SK-N-SH treated with all-trans-retinoic acid at 6 μM for 48 hours (cell line): ENCODE results near the gene GLDN.

Source experiments
- ESRRG ChIP-seq: fragments of 250-450 bp; sonication (Bioruptor Pico); IDR thresholded peaks from 2 replicates; pipeline ENCODE4 v1.6.1; 2021; ENCODE audit warnings: mild to moderate bottlenecking
- OSR1 ChIP-seq: fragments of 250-450 bp; sonication (Bioruptor Pico); IDR thresholded peaks from 2 replicates; pipeline ENCODE4 v1.8.0; 2022; ENCODE audit warnings: moderate library complexity, mild to moderate bottlenecking, inconsistent platforms
- PATZ1 ChIP-seq: fragments of 250-450 bp; sonication (Bioruptor Pico); IDR thresholded peaks from 2 replicates; pipeline ENCODE4 v1.8.0; 2020; ENCODE audit warnings: mild to moderate bottlenecking, moderate library complexity, borderline replicate concordance
- RARB ChIP-seq: fragments of 250-450 bp; sonication (Bioruptor Pico); IDR thresholded peaks from 2 replicates; pipeline ENCODE4 v1.8.0; 2021; ENCODE audit warnings: mild to moderate bottlenecking, moderate library complexity
- TOX ChIP-seq: fragments of 250-450 bp; sonication (Bioruptor Pico); IDR thresholded peaks from 2 replicates; pipeline ENCODE4 v1.8.0; 2021; ENCODE audit warnings: mild to moderate bottlenecking, moderate library complexity, borderline replicate concordance
- ZC3H10 ChIP-seq: fragments of 250-450 bp; sonication (Bioruptor Pico); IDR thresholded peaks from 2 replicates; pipeline ENCODE4 v1.5.1; 2021; ENCODE audit warnings: mild to moderate bottlenecking, moderate library complexity
- ZNF565 ChIP-seq: fragments of 450-650 bp; formaldehyde crosslinking; conservative IDR thresholded peaks from 2 replicates; pipeline ENCODE4 v1.5.0; 2020; ENCODE audit warnings: low read depth, mild to moderate bottlenecking, moderate library complexity

- TF ChIP-seq PATZ1 (CRISPR knock-in tag) (no peak), RARB (CRISPR knock-in tag) (no peak), OSR1 (CRISPR knock-in tag) (no peak), TOX (no peak), ESRRG (CRISPR knock-in tag) (no peak), ZC3H10 (CRISPR knock-in tag) (no peak), ZNF565 (no peak)
Observed at GRCh38 chr15:51401051-51401780, 59.8 kb downstream of the GLDN start.
